OCI-LY7 (cell line): ENCODE data around the gene R3HCC1L. TPM values are rescaled to one million over a fixed set of nuclear protein-coding genes. Genes with fewer than 3 reads are reported as not detected.

Source experiments
- BruUV-seq: library from RNA; stranded (reverse); fragments of 400-500 nt; replicated peaks from 2 replicates; lab custom pipeline; 2021; lab: Mats Ljungman, UMichigan
- CTCF ChIA-PET: fragments of 300-600 bp; sonication (Branson Sonifier 250); formaldehyde crosslinking; loops from one replicate; lab custom pipeline; 2022; ENCODE audit warnings: antibody characterized with exemption; ENCODE audit not compliant: unreplicated experiment; lab: Charles Lee
- POLR2A ChIA-PET: fragments of 300-600 bp; sonication (Branson Sonifier 250); formaldehyde crosslinking; loops from one replicate; lab custom pipeline; 2022; ENCODE audit warnings: antibody characterized with exemption; lab: Charles Lee
- DNase-seq: peaks from one replicate; pipeline ENCODE4 v3.0.0-alpha.2; 2015; ENCODE audit warnings: low spot score
- H2AFZ ChIP-seq: fragments of 200-600 bp; sonication (generic), shearing (Covaris generic); 2 replicates; pipeline ENCODE4 v1.6.1; 2014; ENCODE audit warnings: mild to moderate bottlenecking, antibody characterized with exemption, low read length, moderate library complexity
- H3K27ac ChIP-seq: fragments of 200-600 bp; sonication (generic); 2 replicates; pipeline ENCODE4 v1.5.1; 2014; ENCODE audit warnings: mixed run types, low read depth, mild to moderate bottlenecking, moderate library complexity, low read length, inconsistent platforms; ENCODE audit not compliant: poor library complexity, severe bottlenecking
- H3K36me3 ChIP-seq: fragments of 200-600 bp; sonication (generic); 2 replicates; pipeline ENCODE4 v1.6.1; 2014; ENCODE audit warnings: mild to moderate bottlenecking, antibody characterized with exemption, low read length, moderate library complexity, mixed read lengths; ENCODE audit not compliant: insufficient read depth
- H3K4me1 ChIP-seq: fragments of 200-600 bp; sonication (generic); 2 replicates; pipeline ENCODE4 v1.5.1; 2014; ENCODE audit warnings: mild to moderate bottlenecking, low read length; ENCODE audit not compliant: insufficient read depth, poor library complexity, severe bottlenecking
- H3K4me2 ChIP-seq: fragments of 200-600 bp; sonication (generic); 2 replicates; pipeline ENCODE4 v1.6.1; 2014; ENCODE audit warnings: mild to moderate bottlenecking, low read length
- H3K4me3 ChIP-seq: fragments of 200-600 bp; sonication (generic); 2 replicates; pipeline ENCODE4 v1.5.1; 2014; ENCODE audit warnings: mild to moderate bottlenecking, low read depth, low read length; ENCODE audit not compliant: poor library complexity, severe bottlenecking
- H3K79me2 ChIP-seq: fragments of 200-600 bp; sonication (generic); 2 replicates; pipeline ENCODE4 v1.6.1; 2016; ENCODE audit warnings: low read depth, mild to moderate bottlenecking, low read length, moderate library complexity, mixed read lengths; ENCODE audit not compliant: insufficient read depth
- H3K9me2 ChIP-seq: fragments of 200-600 bp; sonication (generic); 2 replicates; pipeline ENCODE4 v1.6.1; 2016; ENCODE audit warnings: mild to moderate bottlenecking, low read length, mixed read lengths; ENCODE audit not compliant: insufficient read depth
- H3K9me3 ChIP-seq: fragments of 200-600 bp; sonication (generic); 2 replicates; pipeline ENCODE4 v1.6.1; 2014; ENCODE audit warnings: mild to moderate bottlenecking, mixed run types, low read length, mixed read lengths
- H4K20me1 ChIP-seq: fragments of 200-600 bp; sonication (generic); 2 replicates; pipeline ENCODE4 v1.6.1; 2014; ENCODE audit warnings: mild to moderate bottlenecking, antibody characterized with exemption, low read length, moderate library complexity, mixed read lengths; ENCODE audit not compliant: insufficient read depth
- CTCF ChIP-seq: fragments of 200-600 bp; sonication (generic); conservative IDR thresholded peaks from 2 replicates; pipeline ENCODE4 v1.5.1; 2014; ENCODE audit warnings: mild to moderate bottlenecking, antibody characterized with exemption, low read length, moderate library complexity, mixed read lengths
- EZH2phosphoT487 ChIP-seq: fragments of 200-600 bp; sonication (generic); IDR thresholded peaks from 2 replicates; pipeline ENCODE4 v1.6.1; 2018; ENCODE audit warnings: low read depth, borderline replicate concordance, mild to moderate bottlenecking, mixed run types, antibody characterized with exemption, low read length, moderate library complexity, mixed read lengths
- intact Hi-C: fragments of 100-400 bp; cut with micrococcal nuclease; formaldehyde crosslinking; loops from one replicate; pipeline ENCODE4 v1.10.0; 2022; ENCODE audit not compliant: unreplicated experiment
- total RNA-seq, 2 experiments: library from RNA; depleted of rRNA in 1 of 2; stranded (reverse); fragments of >200 nt in 1 of 2; shearing (Covaris generic) in 1 of 2; gene quantifications; 2 replicates each; pipeline ENCODE4 v1.2.3, GENCODE V29; 2014 to 2022

The R3HCC1L gene
- total RNA-seq, 2 experiments from 2014 or later: 38.8 to 42.0 TPM

- H4K20me1 ChIP-seq: no peaks in the 10 kb centered on the region
- H3K4me2 ChIP-seq: peak overlapping the region; percentile 87
- H3K79me2 ChIP-seq: peaks cover 73% of the 10 kb centered on the region
These were observed 32.7 kb downstream of the R3HCC1L start for GRCh38 chr10:98167191-98167590.

GRCh38 chr10:98168147-98168546 is 33.7 kb downstream of the R3HCC1L start:
- Histone ChIP-seq H3K9me2 (no peaks in the 10 kb centered on the region), H3K4me2 (peak overlapping the region; percentile 87), H3K4me1 (peaks cover 83% of the 10 kb centered on the region), H3K4me3 (peak overlapping the region; percentile 58), H3K79me2 (peaks cover 73% of the 10 kb centered on the region), H3K9me3 (no peaks in the 10 kb centered on the region), H4K20me1 (no peaks in the 10 kb centered on the region), H3K36me3 (peaks cover 70% of the 10 kb centered on the region), H2AFZ (no peak overlapping the region), H3K27ac (peak overlapping the region; percentile 100)
- DNase-seq: peak; percentile 92
- CTCF ChIA-PET: interaction anchor here (0.6 to 4.0 kb wide), 3 partner anchors 34 to 227 kb away, joined by 3 to 17 read pairs (median 7); partner anchors contain the start of gene R3HCC1L
- no TSS peak for BruUV-seq
- intact Hi-C loops: loop anchor here (1.0 kb wide), 2 partner anchors 27 to 34 kb away; partner anchors contain the start of gene R3HCC1L
- POLR2A ChIA-PET: interaction anchor here (0.5 to 10.9 kb wide), 13 partner anchors 8 to 259 kb away, joined by 3 to 171 read pairs (median 4); partner anchors contain the start of gene R3HCC1L
- TF ChIP-seq EZH2phosphoT487 (no peak), CTCF (no peak)

More at GRCh38 chr10:98167191-98167590, 32.7 kb downstream of the R3HCC1L start:
- Histone ChIP-seq H3K27ac (peak overlapping the region; percentile 100), H3K9me3 (no peaks in the 10 kb centered on the region), H2AFZ (no peak overlapping the region), H3K4me1 (peaks cover 86% of the 10 kb centered on the region), H3K9me2 (no peaks in the 10 kb centered on the region), H3K36me3 (peaks cover 66% of the 10 kb centered on the region), H3K4me3 (peak overlapping the region; percentile 58)
- ChIA-PET POLR2A (interaction anchor here (0.6 to 10.9 kb wide), 10 partner anchors 9 to 198 kb away, joined by 3 to 171 read pairs (median 4); partner anchors contain the start of gene R3HCC1L), CTCF (interaction anchor here (4.0 kb wide), 1 partner anchor 33 kb away, joined by 17 read pairs; the partner anchor contains the start of gene R3HCC1L)
- DNase-seq: peak; percentile 48
- TF ChIP-seq EZH2phosphoT487: no peak
- TF ChIP-seq CTCF: no peak
- no TSS peak for BruUV-seq
- intact Hi-C loops: no loop called here

- CTCF ChIA-PET: interaction anchor here (2.5 to 4.0 kb wide), 2 partner anchors 35 to 227 kb away, joined by 7 to 17 read pairs; partner anchors contain the start of gene R3HCC1L
- Histone ChIP-seq H3K27ac (peak overlapping the region; percentile 100), H2AFZ (no peak overlapping the region), H3K4me3 (peak overlapping the region; percentile 58), H4K20me1 (no peaks in the 10 kb centered on the region), H3K4me1 (peaks cover 77% of the 10 kb centered on the region), H3K4me2 (peak overlapping the region; percentile 87), H3K36me3 (peaks cover 72% of the 10 kb centered on the region), H3K9me2 (no peaks in the 10 kb centered on the region), H3K9me3 (no peaks in the 10 kb centered on the region), H3K79me2 (peaks cover 73% of the 10 kb centered on the region)
- intact Hi-C loops: loop anchor here (1.0 kb wide), 2 partner anchors 27 to 34 kb away; partner anchors contain the start of gene R3HCC1L
- TF ChIP-seq CTCF (no peak; the same call in 1 of the 2 replicates), EZH2phosphoT487 (no peak)
- peak; percentile 80 for DNase-seq
- POLR2A ChIA-PET: interaction anchor here (0.5 to 10.9 kb wide), 11 partner anchors 9 to 244 kb away, joined by 3 to 171 read pairs (median 3); partner anchors contain the start of gene R3HCC1L
- BruUV-seq: no TSS peak
These were observed 34.3 kb downstream of the R3HCC1L start for GRCh38 chr10:98168766-98169165.
